Measurements from ENCODE around the gene MCOLN3. TPM values are rescaled to one million over a fixed set of nuclear protein-coding genes. Genes with fewer than 3 reads are reported as not detected.

Gene MCOLN3
- total and polyA plus RNA-seq, 2 of the 4 experiments (the other 2 are of a cell fraction): 0.03 TPM; not detected in 1

DNA sequence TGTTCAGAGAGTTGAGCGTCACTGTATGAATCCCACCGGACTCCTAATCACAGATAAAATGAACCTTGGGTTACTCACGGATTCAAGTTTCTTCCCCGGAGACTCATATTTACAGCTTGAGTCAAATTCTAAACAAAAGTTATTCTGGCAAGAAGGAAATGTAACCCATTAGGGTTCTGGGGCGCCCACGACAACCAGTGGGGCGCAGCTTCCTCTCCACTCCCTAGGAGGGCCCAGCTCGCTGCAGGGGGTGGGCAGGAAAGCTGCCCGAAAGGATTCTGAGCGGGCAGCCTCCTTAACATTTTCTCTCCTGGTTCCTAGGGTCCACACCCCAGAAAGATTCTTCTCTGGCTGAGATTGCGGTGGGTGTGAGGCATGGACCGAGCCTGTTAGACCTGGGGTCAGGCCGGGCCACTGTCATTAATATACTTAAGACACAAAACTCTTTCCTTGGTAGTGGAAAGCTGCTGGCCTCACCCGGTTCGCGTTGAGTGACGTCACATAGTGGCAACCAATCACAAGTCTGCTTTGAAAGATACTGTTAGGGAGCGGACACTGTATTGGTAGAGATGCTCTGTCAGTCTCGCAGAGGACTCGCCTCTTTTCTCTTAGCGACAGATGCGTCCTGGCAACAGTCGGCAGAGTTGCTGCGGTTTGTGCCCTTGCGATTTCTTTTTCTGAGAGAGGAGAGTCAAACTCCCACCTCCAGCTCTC is 13.6 kb upstream of the MCOLN3 start:
- dilution Hi-C loops (cut with HindIII; ENCODE audit: low sequenced_read_pairs, unreplicated experiment): no loop called here
- Histone ChIP-seq H4K5ac (ENCODE audit: low read depth, low read length) (peak overlapping the region; percentile 5; the same call in 1 of the 2 replicates), H3K4ac (ENCODE audit: low read depth, low read length) (peak overlapping the region; percentile 18; the same call in 1 of the 2 replicates), H2BK5ac (ENCODE audit: low read depth, low read length, poor library complexity, severe bottlenecking) (peak overlapping the region; percentile 50), H3K27ac (ENCODE audit: insufficient read depth, low read length) (peak overlapping the region; percentile 47), H3K23ac (ENCODE audit: low read depth, low read length) (no peak overlapping the region), H2AFZ (replicated peaks; ENCODE audit: low read length, poor library complexity) (peak overlapping the region; percentile 94), H3K4me2 (ENCODE audit: low read depth, low read length) (peak overlapping the region; percentile 80), H3K79me1 (ENCODE audit: low read depth in 1 of 2, low read length in 2 of 2) (no peaks in the 10 kb centered on the region), H2AK9ac (replicated peaks; ENCODE audit: low read depth, low read length, poor library complexity) (no peak overlapping the region), H3K9me1 (ENCODE audit: insufficient read depth, low read length) (no peaks in the 10 kb centered on the region), H3K4me1 (ENCODE audit: control insufficient read depth, insufficient read depth, low read length) (no peaks in the 10 kb centered on the region), H4K91ac (ENCODE audit: insufficient read depth, low read depth, low read length) (no peak overlapping the region), H3K36me3 (ENCODE audit: control insufficient read depth, insufficient read depth, low read length) (no peaks in the 10 kb centered on the region), H3K18ac (ENCODE audit: low read depth, low read length) (no peak overlapping the region), H3K14ac (replicated peaks; ENCODE audit: low read depth, low read length) (0 out of 2 replicates have a peak overlapping the region, but pooled peaks have one; percentile 41), H2BK120ac (ENCODE audit: low read depth, low read length) (peak overlapping the region; percentile 51; the same call in 1 of the 2 replicates), H2BK15ac (ENCODE audit: low read depth, low read length) (no peak overlapping the region), H3K56ac (ENCODE audit: extremely low read depth, insufficient read depth, low read length) (no peak overlapping the region), H3K4me3 (ENCODE audit: insufficient read depth, low read depth, low read length) (peak overlapping the region; percentile 49), H3K27me3 (ENCODE audit: control insufficient read depth, insufficient read depth, low read length) (peaks cover 2% of the 10 kb centered on the region; the same call in 1 of the 2 replicates), H4K20me1 (ENCODE audit: insufficient read depth, low read length) (no peaks in the 10 kb centered on the region), H2BK20ac (ENCODE audit: low read depth, low read length) (no peak overlapping the region), H2AK5ac (ENCODE audit: low read depth, low read length) (no peak overlapping the region), H3K9me3 (ENCODE audit: control insufficient read depth, insufficient read depth, low read length) (no peaks in the 10 kb centered on the region), H4K8ac (ENCODE audit: low read depth in 2 of 2, low read length in 2 of 2) (peak overlapping the region in 1 of 2 experiments; percentile 69; a peak in 2 of 4 replicates), H3K9ac (ENCODE audit: low read depth, low read length) (peak overlapping the region; percentile 32)
- TF ChIP-seq CEBPB (IDR thresholded peaks at IDR 0.05; ENCODE audit: low read depth, low read length) (no peak), MAZ (IDR thresholded peaks at IDR 0.05; ENCODE audit: borderline replicate concordance, low read depth, low read length) (no peak), RFX5 (IDR thresholded peaks at IDR 0.05; ENCODE audit: low read depth, low read length) (peak; percentile 50; the same call in 1 of the 2 replicates), FOS (IDR thresholded peaks at IDR 0.05; ENCODE audit: low read depth, low read length) (peak; percentile 43; the same call in 1 of the 2 replicates), MXI1 (IDR thresholded peaks at IDR 0.05; ENCODE audit: borderline replicate concordance, low read depth, low read length) (0 out of 2 replicates have a peak, but pooled peaks have one; percentile 44)
- ChIA-PET POLR2A (ENCODE audit: unreplicated experiment) (interaction anchor here (0.6 kb wide), 1 partner anchor 89 kb away, joined by 3 read pairs; no protein-coding TSS in a partner anchor), CTCF (interaction anchor here (0.6 to 2.0 kb wide), 4 partner anchors 20 to 193 kb away, joined by 3 to 5 read pairs (median 3); no protein-coding TSS in a partner anchor)
- WGBS, 2 experiments (ENCODE audit: extremely low coverage in 2 of 2, insufficient read length in 1 of 2): 0% methylated on average over 2 of the region's 25 CpGs; no CpG with 5 or more reads in 1 of the 2 experiments
- in situ Hi-C loops (cut with MboI; ENCODE audit: low sequenced_read_pairs): no loop called here
- BruUV-seq (replicated peaks): no TSS peak
- peak; percentile 99 for DNase-seq
- peak; percentile 99 for ATAC-seq (ENCODE audit: low read depth)
- intact Hi-C loops (cut with micrococcal nuclease): no loop called here

Measured in IMR-90 (cell line).